ENCODE results near the gene DNAH1.

DNA sequence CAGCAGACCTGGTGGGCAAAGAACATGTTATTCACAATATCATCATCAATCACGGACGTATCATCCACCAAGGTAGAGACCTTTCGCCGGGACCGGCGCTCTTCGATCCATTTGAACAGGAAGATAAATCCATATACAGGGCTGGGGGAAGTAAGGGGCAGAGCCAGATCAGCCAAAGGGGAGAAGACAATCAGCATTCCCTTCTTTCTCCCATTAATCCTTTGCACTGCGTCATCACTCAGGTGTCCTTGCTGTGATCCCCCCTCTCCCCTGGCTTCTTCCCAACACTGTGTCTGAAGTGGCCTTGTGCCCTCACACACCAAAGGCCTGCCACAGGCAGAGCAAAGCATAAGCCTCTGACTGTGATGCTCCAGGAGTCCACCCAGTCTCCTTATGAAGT, 92.3 kb downstream of the DNAH1 start:
- TF ChIP-seq, protein P1, sequence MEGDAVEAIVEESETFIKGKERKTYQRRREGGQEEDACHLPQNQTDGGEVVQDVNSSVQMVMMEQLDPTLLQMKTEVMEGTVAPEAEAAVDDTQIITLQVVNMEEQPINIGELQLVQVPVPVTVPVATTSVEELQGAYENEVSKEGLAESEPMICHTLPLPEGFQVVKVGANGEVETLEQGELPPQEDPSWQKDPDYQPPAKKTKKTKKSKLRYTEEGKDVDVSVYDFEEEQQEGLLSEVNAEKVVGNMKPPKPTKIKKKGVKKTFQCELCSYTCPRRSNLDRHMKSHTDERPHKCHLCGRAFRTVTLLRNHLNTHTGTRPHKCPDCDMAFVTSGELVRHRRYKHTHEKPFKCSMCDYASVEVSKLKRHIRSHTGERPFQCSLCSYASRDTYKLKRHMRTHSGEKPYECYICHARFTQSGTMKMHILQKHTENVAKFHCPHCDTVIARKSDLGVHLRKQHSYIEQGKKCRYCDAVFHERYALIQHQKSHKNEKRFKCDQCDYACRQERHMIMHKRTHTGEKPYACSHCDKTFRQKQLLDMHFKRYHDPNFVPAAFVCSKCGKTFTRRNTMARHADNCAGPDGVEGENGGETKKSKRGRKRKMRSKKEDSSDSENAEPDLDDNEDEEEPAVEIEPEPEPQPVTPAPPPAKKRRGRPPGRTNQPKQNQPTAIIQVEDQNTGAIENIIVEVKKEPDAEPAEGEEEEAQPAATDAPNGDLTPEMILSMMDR (IDR thresholded peaks at IDR 0.05), result no peak
- TF ChIP-seq POLR2AphosphoS5 (IDR thresholded peaks at IDR 0.05; ENCODE audit: low read depth, low read length), result no peak

Measured in Panc1 (cell line).